OCI-LY1 (cell line): ENCODE measurements around the gene LMF1.

Experiments
- EZH2 ChIP-seq: fragments of 200-600 bp; sonication (generic), shearing (Covaris generic); IDR thresholded peaks from 2 replicates; pipeline ENCODE4 v1.8.0; 2017; ENCODE audit warnings: borderline replicate concordance, mixed run types, mild to moderate bottlenecking, antibody characterized with exemption, low read length, moderate library complexity, mixed read lengths
- TF ChIP-seq, protein P1 (sequence below): fragments of 200-600 bp; sonication (generic), shearing (Covaris generic); IDR thresholded peaks from 2 replicates; pipeline ENCODE4 v1.5.1; 2017; ENCODE audit warnings: mild to moderate bottlenecking, antibody characterized with exemption, low read length, moderate library complexity, mixed read lengths

GRCh38 chr16:853306-853705 is 117.5 kb downstream of the LMF1 start:
- TF ChIP-seq, protein P1, sequence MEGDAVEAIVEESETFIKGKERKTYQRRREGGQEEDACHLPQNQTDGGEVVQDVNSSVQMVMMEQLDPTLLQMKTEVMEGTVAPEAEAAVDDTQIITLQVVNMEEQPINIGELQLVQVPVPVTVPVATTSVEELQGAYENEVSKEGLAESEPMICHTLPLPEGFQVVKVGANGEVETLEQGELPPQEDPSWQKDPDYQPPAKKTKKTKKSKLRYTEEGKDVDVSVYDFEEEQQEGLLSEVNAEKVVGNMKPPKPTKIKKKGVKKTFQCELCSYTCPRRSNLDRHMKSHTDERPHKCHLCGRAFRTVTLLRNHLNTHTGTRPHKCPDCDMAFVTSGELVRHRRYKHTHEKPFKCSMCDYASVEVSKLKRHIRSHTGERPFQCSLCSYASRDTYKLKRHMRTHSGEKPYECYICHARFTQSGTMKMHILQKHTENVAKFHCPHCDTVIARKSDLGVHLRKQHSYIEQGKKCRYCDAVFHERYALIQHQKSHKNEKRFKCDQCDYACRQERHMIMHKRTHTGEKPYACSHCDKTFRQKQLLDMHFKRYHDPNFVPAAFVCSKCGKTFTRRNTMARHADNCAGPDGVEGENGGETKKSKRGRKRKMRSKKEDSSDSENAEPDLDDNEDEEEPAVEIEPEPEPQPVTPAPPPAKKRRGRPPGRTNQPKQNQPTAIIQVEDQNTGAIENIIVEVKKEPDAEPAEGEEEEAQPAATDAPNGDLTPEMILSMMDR = no peak
- TF ChIP-seq EZH2 = no peak
